Activated naive CD8-positive, alpha-beta T cell treated with anti-CD3 and anti-CD28 coated beads, Interleukin-2, amount 10 ng/mL, durations not matched to agents 7 days and 5 days (primary cell): ENCODE measurements around the gene SH3GL2. TPM values are rescaled to one million over a fixed set of nuclear protein-coding genes. Genes with fewer than 3 reads are reported as not detected.

ENCODE experiments used
- ATAC-seq: fragments of 150-1000 bp; cut with Tn5 transposase; one replicate; pipeline ENCODE4 v1.10.0; 2021; ENCODE audit warnings: low read depth, moderate library complexity
- POLR2A ChIA-PET: fragments of 350-600 bp; sonication (Branson Sonifier 250); formaldehyde crosslinking; loops from one replicate; lab custom pipeline; 2021; ENCODE audit warnings: antibody characterized with exemption; lab: Charles Lee
- DNase-seq: peaks from one replicate; pipeline ENCODE4 v3.0.0; 2021
- H3K27ac Mint-ChIP-seq: one replicate; pipeline ENCODE4 v1.8.0; 2022; ENCODE audit warnings: mild to moderate bottlenecking, mixed read lengths
- H3K27me3 Mint-ChIP-seq: one replicate; pipeline ENCODE4 v1.8.0; 2022; ENCODE audit warnings: mild to moderate bottlenecking, moderate library complexity, mixed read lengths
- H3K36me3 Mint-ChIP-seq: one replicate; pipeline ENCODE4 v1.8.0; 2021; ENCODE audit warnings: mild to moderate bottlenecking, mixed read lengths
- H3K4me1 Mint-ChIP-seq: one replicate; pipeline ENCODE4 v1.8.0; 2021; ENCODE audit warnings: mixed read lengths
- H3K4me3 Mint-ChIP-seq: one replicate; pipeline ENCODE4 v1.8.0; 2022; ENCODE audit warnings: mild to moderate bottlenecking, moderate library complexity, mixed read lengths
- H3K9me3 Mint-ChIP-seq: one replicate; pipeline ENCODE4 v1.8.0; 2021; ENCODE audit warnings: mixed read lengths
- total RNA-seq, 2 experiments: library from RNA; stranded (reverse); gene quantifications; one replicate each; pipeline ENCODE4 v1.2.3, GENCODE V29; 2021

The SH3GL2 gene
- total RNA-seq, 2 experiments from 2014 or later: not detected

GRCh38 chr9:17829812-17830385, 251.0 kb downstream of the SH3GL2 start:
- H3K4me1 Mint-ChIP-seq: no peaks in the 10 kb centered on the region
- ATAC-seq (no peak), DNase-seq (no peak)
- H3K4me3 Mint-ChIP-seq: no peak overlapping the region
- no peaks in the 10 kb centered on the region for H3K27me3 Mint-ChIP-seq
- no peaks in the 10 kb centered on the region for H3K9me3 Mint-ChIP-seq
- H3K36me3 Mint-ChIP-seq: no peaks in the 10 kb centered on the region
- peak overlapping the region; percentile 7 for H3K27ac Mint-ChIP-seq
- POLR2A ChIA-PET: no interaction called here

GRCh38 chr9:17832812-17833211, 253.9 kb downstream of the SH3GL2 start:
- H3K27me3 Mint-ChIP-seq: no peaks in the 10 kb centered on the region
- POLR2A ChIA-PET: no interaction called here
- DNase-seq (no peak), ATAC-seq (no peak)
- no peak overlapping the region for H3K4me3 Mint-ChIP-seq
- H3K27ac Mint-ChIP-seq: no peak overlapping the region
- H3K4me1 Mint-ChIP-seq: no peaks in the 10 kb centered on the region
- peaks cover 1% of the 10 kb centered on the region for H3K9me3 Mint-ChIP-seq
- H3K36me3 Mint-ChIP-seq: no peaks in the 10 kb centered on the region

DNA sequence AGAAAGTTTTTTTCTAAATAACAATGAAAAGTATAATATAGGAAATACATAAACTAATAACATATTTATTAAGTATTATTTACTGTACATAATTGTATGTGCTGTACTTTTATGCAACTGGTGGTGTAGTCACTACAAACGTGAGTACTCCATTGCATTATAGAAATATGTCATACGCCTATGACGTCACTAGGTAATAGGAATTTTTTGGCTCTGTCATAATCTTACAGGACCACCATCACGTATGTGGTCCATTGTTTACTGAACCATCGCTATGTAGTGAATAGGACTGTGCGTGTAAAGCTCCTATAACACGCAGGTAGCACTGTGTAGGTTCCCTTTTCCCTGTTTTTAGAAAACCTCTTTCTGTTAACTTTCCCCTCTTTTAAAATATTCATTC, 255.0 kb downstream of the SH3GL2 start:
- no peak overlapping the region for H3K27ac Mint-ChIP-seq
- H3K9me3 Mint-ChIP-seq: peaks cover 1% of the 10 kb centered on the region
- no peak overlapping the region for H3K4me3 Mint-ChIP-seq
- ATAC-seq: no peak
- H3K4me1 Mint-ChIP-seq: no peaks in the 10 kb centered on the region
- POLR2A ChIA-PET: no interaction called here
- no peaks in the 10 kb centered on the region for H3K27me3 Mint-ChIP-seq
- no peak for DNase-seq
- no peaks in the 10 kb centered on the region for H3K36me3 Mint-ChIP-seq

DNA sequence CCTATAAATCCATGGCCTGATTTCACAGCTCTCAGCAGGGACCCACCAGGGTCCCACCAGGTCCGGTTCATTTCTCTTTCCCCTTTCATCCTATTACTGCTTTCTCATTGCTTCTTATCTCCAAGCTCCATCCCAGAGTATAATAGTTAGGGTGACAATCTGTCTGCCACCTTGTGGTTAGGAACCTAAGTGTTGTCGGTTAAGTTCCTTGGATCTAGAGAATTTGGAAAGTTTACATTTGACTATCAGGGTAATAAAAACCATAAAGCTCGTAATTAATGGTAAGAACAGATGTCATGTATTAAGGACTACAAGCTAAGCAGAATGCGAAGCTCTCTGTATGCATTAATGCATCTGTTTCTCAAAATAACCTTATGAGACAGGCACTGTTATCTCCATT, 259.1 kb downstream of the SH3GL2 start:
- ATAC-seq (no peak), DNase-seq (no peak)
- Mint-ChIP-seq H3K36me3 (no peaks in the 10 kb centered on the region), H3K4me3 (no peak overlapping the region), H3K9me3 (peaks cover 1% of the 10 kb centered on the region), H3K27ac (no peak overlapping the region), H3K4me1 (no peaks in the 10 kb centered on the region), H3K27me3 (no peaks in the 10 kb centered on the region)
- POLR2A ChIA-PET: no interaction called here

- H3K27ac Mint-ChIP-seq: no peak overlapping the region
- H3K27me3 Mint-ChIP-seq: no peaks in the 10 kb centered on the region
- no peak for DNase-seq
- H3K36me3 Mint-ChIP-seq: no peaks in the 10 kb centered on the region
- no peaks in the 10 kb centered on the region for H3K4me1 Mint-ChIP-seq
- ATAC-seq: no peak
- H3K9me3 Mint-ChIP-seq: peaks cover 7% of the 10 kb centered on the region
- no peak overlapping the region for H3K4me3 Mint-ChIP-seq
- POLR2A ChIA-PET: no interaction called here
Measured at GRCh38 chr9:17839776-17840175, 260.9 kb downstream of the SH3GL2 start.

DNA sequence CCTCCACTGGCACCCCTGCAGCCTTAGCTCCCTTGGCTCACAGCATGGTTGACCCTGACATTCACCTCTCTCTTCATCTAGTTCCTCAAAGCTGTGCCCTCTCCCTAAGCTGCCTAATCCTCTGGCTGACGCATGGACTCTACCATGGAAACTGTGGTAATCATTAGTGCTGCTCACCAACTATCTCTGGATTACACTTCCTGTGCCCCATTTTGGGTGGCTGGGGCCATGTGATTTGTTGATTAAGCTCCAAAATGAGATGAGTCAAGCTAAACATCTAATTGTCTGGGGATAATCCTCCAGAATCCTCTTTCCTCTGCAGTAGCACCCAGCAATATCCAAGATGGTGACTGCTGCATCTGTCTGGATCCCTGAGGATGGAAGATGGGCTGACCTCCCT, 264.4 kb downstream of the SH3GL2 start:
- H3K27me3 Mint-ChIP-seq: no peaks in the 10 kb centered on the region
- no peak overlapping the region for H3K27ac Mint-ChIP-seq
- peaks cover 6% of the 10 kb centered on the region for H3K9me3 Mint-ChIP-seq
- POLR2A ChIA-PET: no interaction called here
- H3K4me3 Mint-ChIP-seq: no peak overlapping the region
- no peaks in the 10 kb centered on the region for H3K4me1 Mint-ChIP-seq
- ATAC-seq (no peak), DNase-seq (no peak)
- H3K36me3 Mint-ChIP-seq: no peaks in the 10 kb centered on the region
